ENCODE data around the gene AQP2. TPM values are rescaled to one million over a fixed set of nuclear protein-coding genes. Genes with fewer than 3 reads are reported as not detected.

Gene AQP2
- total RNA-seq: under 1 TPM; 0.09 to 0.24 TPM
- long read RNA-seq: 0 reads

DNA sequence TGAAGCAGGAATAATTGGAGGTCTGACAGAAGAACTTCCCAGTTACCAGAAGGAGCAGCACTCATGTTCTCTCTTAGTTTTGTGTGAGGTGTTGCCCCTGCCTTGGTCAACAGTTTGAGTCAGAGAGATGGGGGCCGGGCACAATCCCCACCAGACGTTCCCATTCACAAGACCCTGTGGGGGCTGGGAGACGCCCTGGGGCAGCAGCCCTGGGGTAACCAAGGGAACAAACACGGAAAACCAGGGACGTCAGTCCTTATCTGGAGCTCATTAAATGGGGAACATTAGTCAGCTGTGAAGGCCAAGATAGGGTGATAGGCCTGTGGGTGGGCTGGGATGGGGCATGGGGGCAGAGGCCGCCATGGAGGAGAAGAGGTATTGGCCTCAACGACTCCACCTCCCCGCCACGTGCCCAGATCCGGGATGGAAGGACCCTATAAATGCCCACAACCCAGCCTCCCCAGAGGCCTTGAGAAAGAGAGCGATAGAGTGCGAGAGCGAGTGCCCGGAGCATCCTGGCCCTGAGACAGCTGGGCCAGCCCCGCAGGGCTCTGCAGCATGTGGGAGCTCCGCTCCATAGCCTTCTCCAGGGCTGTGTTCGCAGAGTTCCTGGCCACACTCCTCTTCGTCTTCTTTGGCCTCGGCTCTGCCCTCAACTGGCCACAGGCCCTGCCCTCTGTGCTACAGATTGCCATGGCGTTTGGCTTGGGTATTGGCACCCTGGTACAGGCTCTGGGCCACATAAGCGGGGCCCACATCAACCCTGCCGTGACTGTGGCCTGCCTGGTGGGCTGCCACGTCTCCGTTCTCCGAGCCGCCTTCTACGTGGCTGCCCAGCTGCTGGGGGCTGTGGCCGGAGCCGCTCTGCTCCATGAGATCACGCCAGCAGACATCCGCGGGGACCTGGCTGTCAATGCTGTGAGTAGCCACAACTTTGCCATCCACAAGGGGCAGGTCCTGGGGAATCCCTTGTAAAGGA lies at the start of gene AQP2:
Gene AQP2 (plus strand): TSS at position 465 of the 979 bp plus-strand sequence. CDS start 94 bp downstream, at position 559.
- DNase-seq (no peak), ATAC-seq (peak in 1 of 2 donors; percentile 62)
- intact Hi-C loops (cut with DNase I): loop anchor here in 1 of 2 donors (10.0 kb wide), 1 partner anchor 76 kb away; no protein-coding TSS in a partner anchor

DNA sequence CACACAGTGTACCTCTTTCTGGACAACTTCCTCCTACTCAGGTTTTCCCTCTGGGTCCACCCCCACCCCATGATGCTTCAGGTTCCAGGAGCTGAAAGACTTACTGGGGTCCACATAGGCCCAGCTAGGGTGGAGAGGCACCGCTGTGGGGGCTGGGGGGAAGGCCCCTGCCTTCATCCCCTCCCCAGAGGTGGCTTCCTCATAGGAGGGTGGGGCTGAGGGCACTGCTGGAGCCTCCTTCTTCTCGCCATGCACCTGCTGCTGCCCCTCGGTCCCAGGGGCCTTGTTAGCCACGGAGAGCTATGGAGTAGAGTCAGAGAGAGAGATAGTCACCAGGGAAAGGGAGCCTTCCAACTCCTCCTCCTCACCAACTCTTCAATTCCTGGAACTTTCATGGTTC lies 49.5 kb upstream of the AQP2 start:
- ATAC-seq (no peak), DNase-seq (peak; percentile 4)
- intact Hi-C loops (cut with DNase I): no loop called here

GRCh38 chr12:49901986-49902385 lies 48.6 kb upstream of the AQP2 start:
- no peak for ATAC-seq
- DNase-seq: peak; percentile 10
- intact Hi-C loops (cut with DNase I): no loop called here

DNA sequence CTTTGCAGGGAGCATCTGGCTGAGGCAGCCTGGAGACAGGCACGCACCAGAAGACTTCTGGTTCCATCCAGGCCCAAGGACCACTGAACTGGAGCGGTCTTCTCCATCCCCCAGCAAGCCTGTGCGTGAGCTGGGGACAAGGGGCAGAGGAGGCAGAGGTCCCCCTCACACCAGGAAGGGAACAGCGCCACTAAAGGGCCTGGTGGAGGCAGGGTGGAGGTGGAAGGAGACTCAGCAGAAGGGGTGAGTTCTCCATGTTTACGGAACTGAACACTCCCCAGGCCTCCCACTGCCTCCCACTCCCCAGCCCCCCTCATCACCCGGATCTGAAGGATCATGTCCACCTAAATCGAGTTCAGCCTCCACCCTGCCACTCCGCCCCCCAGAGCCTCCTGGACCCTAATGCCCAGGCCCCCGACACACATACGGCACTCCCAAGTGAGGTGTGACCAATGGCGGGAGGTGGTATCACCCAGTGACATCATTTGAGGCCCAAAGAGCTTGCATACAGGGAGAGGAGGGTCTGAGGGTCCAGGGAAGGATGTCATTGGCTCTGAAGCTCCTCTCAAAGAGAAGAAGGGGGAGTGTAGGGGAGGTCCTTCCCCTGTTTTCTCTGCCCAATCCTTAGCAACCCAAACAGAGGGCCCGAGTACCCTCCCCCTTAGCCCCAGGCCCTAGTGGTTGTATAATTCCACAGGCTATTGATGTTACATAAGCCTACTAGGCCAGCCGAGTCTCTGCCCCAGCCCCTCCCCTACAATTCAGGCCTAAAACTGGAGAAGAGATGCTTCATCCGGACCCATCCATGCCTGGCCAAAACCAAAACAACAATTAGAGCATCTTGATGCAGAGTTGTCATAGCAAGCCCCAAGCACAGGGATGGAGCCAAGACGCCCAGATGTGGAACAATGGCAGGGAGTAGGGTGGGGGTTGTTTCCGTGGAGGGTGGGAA lies 47.9 kb upstream of the AQP2 start:
- peak; percentile 3 to 14 for ATAC-seq
- DNase-seq: peak; percentile 19
- intact Hi-C loops (cut with DNase I): no loop called here

GRCh38 chr12:49903351-49903699 lies 47.2 kb upstream of the AQP2 start:
- no peak for ATAC-seq
- intact Hi-C loops (cut with DNase I): no loop called here
- DNase-seq: no peak

GRCh38 chr12:49903700-49904423 lies 46.7 kb upstream of the AQP2 start, which contains the start of gene FAIM2:
Gene FAIM2, minus strand, starts transcription at chr12:49903900. Its CDS starts 108 bp downstream, at chr12:49903792.
- DNase-seq: peak; percentile 64
- peak; percentile 83 to 90 for ATAC-seq
- intact Hi-C loops (cut with DNase I): no loop called here

GRCh38 chr12:49904601-49905000 lies 45.9 kb upstream of the AQP2 start:
- DNase-seq: no peak
- intact Hi-C loops (cut with DNase I): no loop called here
- ATAC-seq: no peak

DNA sequence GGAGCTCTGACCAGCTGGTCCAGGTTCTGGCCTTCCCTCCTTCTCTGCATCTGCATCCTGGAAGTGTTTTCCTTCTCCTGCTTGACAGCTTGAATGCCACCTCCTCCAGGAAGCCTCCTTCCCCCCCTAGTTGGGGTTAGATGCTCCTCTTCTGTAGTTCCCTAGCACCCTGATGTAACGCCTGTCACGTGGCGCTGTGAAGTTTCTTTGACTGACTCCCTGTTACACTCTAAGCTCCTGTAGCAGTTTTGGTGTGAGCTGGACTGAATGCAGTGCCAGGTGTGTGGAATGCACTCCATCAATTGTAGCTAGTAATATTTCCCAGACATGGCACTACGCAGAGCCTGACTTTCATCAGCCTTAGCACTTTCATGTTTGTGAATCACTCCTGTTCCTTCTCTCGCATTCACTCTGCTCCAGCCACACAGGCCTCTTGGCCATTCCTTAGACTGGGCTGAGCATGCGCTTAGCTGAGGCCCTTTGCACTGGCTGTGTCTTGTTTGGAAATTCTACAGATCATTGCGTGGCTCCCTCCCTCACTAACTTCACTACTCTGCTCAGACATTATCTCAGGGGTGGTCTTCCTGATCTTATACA lies 44.7 kb upstream of the AQP2 start:
- ATAC-seq: no peak
- intact Hi-C loops (cut with DNase I): no loop called here
- DNase-seq: no peak

GRCh38 chr12:49907352-49907751 lies 43.2 kb upstream of the AQP2 start:
- DNase-seq: no peak
- ATAC-seq: no peak
- intact Hi-C loops (cut with DNase I): no loop called here

- intact Hi-C loops (cut with DNase I): no loop called here
- no peak for ATAC-seq
- no peak for DNase-seq
These were observed 41.2 kb upstream of the AQP2 start for GRCh38 chr12:49909356-49909755.

- DNase-seq: no peak
- intact Hi-C loops (cut with DNase I): no loop called here
- ATAC-seq: peak in 1 of 2 donors; percentile 80
These were observed 40.7 kb upstream of the AQP2 start for GRCh38 chr12:49909826-49910225.

GRCh38 chr12:49910331-49911212 lies 40.0 kb upstream of the AQP2 start:
- DNase-seq (no peak), ATAC-seq (no peak)
- intact Hi-C loops (cut with DNase I): no loop called here

GRCh38 chr12:49911213-49911605 lies 39.3 kb upstream of the AQP2 start:
- intact Hi-C loops (cut with DNase I): no loop called here
- ATAC-seq: no peak
- DNase-seq: no peak

GRCh38 chr12:49912345-49913255 lies 37.9 kb upstream of the AQP2 start:
- DNase-seq (peak; percentile 52), ATAC-seq (peak; percentile 78 to 87)
- intact Hi-C loops (cut with DNase I): no loop called here

DNA sequence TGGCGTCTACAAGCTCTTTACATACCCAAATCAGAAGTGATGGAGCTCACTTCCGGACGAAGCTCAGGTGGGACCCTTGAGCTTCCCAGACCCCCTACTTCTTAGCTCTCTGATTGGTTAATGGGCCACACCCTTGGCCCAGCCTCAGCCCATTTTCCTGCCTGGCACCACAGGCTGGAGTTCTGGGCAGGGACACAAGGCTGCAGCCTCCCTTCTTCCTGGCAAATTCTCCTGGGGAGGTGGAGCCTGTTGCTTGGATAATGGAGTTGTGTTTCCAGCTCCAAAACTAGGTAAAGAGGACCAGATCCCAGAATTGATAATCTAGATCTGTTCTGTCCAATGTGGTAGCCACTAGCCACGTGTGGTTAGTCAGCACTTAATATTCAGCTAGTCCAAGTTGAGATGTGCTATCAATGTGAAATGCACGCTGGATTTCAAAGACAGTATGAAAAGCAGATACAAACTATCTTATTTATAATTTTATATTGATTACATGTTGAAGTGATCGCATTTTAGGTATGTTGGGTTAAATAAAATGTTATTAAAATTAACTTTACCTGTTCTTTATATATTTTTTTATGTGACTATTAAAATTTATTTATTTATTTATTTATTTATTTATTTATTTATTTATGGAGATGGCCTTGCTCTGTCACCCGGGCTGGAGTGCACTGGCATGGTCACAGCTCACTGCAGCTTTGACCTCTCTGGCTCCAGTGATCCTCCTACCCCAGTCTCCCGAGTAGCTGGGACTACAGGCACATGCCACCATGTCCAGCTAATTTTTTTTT lies 34.2 kb upstream of the AQP2 start:
- intact Hi-C loops (cut with DNase I): no loop called here
- no peak for DNase-seq
- ATAC-seq: no peak
